ENCODE results near the gene PTCD1. TPM values are rescaled to one million over a fixed set of nuclear protein-coding genes. Genes with fewer than 3 reads are reported as not detected.

Gene PTCD1
- total and polyA plus RNA-seq, 9 of the 15 experiments (the other 6 are each of a cell fraction or from before 2014, with no cell fraction given), result 0.46 to 17.1 (median 6.2) TPM

DNA sequence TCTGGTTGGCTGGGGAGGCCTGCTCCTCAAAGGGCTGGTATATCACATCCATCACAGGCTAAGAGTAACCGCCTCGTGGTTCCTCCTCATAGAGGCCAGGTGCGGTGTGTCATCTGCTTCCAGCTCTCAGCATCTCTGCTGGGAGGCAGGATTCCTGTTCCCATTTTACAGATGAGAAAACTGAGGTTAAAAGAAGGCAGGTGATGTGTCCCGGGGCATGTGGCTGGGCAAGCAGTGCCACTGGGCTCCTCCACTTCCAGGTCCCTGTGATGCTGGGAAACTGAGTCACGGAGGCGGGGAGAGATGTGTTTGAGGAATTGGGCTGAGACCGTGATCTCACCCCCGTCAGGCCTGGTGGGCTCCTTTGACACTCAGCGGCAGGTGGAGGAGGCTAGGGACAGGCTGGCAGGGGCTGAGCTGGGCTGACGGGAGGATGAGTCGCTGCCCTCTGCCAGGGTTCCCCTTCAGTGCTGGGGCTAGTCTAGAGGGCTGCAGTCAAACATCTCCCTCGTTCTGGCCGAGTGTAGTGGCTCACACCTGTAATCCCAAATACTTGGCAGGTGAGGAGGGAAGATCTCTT is 54.7 kb downstream of the PTCD1 start (continued):
- TF ChIP-seq, protein P1, sequence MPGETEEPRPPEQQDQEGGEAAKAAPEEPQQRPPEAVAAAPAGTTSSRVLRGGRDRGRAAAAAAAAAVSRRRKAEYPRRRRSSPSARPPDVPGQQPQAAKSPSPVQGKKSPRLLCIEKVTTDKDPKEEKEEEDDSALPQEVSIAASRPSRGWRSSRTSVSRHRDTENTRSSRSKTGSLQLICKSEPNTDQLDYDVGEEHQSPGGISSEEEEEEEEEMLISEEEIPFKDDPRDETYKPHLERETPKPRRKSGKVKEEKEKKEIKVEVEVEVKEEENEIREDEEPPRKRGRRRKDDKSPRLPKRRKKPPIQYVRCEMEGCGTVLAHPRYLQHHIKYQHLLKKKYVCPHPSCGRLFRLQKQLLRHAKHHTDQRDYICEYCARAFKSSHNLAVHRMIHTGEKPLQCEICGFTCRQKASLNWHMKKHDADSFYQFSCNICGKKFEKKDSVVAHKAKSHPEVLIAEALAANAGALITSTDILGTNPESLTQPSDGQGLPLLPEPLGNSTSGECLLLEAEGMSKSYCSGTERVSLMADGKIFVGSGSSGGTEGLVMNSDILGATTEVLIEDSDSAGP (CRISPR knock-in tag; IDR thresholded peaks at IDR 0.05), result no peak
- TF ChIP-seq, protein P2, sequence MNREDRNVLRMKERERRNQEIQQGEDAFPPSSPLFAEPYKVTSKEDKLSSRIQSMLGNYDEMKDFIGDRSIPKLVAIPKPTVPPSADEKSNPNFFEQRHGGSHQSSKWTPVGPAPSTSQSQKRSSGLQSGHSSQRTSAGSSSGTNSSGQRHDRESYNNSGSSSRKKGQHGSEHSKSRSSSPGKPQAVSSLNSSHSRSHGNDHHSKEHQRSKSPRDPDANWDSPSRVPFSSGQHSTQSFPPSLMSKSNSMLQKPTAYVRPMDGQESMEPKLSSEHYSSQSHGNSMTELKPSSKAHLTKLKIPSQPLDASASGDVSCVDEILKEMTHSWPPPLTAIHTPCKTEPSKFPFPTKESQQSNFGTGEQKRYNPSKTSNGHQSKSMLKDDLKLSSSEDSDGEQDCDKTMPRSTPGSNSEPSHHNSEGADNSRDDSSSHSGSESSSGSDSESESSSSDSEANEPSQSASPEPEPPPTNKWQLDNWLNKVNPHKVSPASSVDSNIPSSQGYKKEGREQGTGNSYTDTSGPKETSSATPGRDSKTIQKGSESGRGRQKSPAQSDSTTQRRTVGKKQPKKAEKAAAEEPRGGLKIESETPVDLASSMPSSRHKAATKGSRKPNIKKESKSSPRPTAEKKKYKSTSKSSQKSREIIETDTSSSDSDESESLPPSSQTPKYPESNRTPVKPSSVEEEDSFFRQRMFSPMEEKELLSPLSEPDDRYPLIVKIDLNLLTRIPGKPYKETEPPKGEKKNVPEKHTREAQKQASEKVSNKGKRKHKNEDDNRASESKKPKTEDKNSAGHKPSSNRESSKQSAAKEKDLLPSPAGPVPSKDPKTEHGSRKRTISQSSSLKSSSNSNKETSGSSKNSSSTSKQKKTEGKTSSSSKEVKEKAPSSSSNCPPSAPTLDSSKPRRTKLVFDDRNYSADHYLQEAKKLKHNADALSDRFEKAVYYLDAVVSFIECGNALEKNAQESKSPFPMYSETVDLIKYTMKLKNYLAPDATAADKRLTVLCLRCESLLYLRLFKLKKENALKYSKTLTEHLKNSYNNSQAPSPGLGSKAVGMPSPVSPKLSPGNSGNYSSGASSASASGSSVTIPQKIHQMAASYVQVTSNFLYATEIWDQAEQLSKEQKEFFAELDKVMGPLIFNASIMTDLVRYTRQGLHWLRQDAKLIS (CRISPR knock-in tag; IDR thresholded peaks at IDR 0.05), result no peak
- peak; percentile 45; the same call in 1 of the 2 replicates for TF ChIP-seq CBX1 (IDR thresholded peaks at IDR 0.05; ENCODE audit: low read depth)
- no peak for TF ChIP-seq KAT2B (IDR thresholded peaks at IDR 0.05; ENCODE audit: low read depth, low read length)
- peak; percentile 89 for TF ChIP-seq BCOR (IDR thresholded peaks at IDR 0.05)
- no peak for TF ChIP-seq RBM15 (IDR thresholded peaks at IDR 0.05; ENCODE audit: insufficient read depth, low read length)
- TF ChIP-seq ZBTB34 (CRISPR knock-in tag; IDR thresholded peaks at IDR 0.05), result no peak
- no peak for TF ChIP-seq SIRT6 (IDR thresholded peaks at IDR 0.05; ENCODE audit: low read depth, low read length)
- TF ChIP-seq ARNT (IDR thresholded peaks at IDR 0.05), result no peak
- 0 out of 2 replicates have a peak, but pooled peaks have one; percentile 14 for TF ChIP-seq SUPT5H (IDR thresholded peaks at IDR 0.05)
- TF ChIP-seq, protein P3, sequence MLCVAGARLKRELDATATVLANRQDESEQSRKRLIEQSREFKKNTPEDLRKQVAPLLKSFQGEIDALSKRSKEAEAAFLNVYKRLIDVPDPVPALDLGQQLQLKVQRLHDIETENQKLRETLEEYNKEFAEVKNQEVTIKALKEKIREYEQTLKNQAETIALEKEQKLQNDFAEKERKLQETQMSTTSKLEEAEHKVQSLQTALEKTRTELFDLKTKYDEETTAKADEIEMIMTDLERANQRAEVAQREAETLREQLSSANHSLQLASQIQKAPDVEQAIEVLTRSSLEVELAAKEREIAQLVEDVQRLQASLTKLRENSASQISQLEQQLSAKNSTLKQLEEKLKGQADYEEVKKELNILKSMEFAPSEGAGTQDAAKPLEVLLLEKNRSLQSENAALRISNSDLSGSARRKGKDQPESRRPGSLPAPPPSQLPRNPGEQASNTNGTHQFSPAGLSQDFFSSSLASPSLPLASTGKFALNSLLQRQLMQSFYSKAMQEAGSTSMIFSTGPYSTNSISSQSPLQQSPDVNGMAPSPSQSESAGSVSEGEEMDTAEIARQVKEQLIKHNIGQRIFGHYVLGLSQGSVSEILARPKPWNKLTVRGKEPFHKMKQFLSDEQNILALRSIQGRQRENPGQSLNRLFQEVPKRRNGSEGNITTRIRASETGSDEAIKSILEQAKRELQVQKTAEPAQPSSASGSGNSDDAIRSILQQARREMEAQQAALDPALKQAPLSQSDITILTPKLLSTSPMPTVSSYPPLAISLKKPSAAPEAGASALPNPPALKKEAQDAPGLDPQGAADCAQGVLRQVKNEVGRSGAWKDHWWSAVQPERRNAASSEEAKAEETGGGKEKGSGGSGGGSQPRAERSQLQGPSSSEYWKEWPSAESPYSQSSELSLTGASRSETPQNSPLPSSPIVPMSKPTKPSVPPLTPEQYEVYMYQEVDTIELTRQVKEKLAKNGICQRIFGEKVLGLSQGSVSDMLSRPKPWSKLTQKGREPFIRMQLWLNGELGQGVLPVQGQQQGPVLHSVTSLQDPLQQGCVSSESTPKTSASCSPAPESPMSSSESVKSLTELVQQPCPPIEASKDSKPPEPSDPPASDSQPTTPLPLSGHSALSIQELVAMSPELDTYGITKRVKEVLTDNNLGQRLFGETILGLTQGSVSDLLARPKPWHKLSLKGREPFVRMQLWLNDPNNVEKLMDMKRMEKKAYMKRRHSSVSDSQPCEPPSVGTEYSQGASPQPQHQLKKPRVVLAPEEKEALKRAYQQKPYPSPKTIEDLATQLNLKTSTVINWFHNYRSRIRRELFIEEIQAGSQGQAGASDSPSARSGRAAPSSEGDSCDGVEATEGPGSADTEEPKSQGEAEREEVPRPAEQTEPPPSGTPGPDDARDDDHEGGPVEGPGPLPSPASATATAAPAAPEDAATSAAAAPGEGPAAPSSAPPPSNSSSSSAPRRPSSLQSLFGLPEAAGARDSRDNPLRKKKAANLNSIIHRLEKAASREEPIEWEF (CRISPR knock-in tag; IDR thresholded peaks at IDR 0.05), result no peak
- no peak for TF ChIP-seq YBX1 (IDR thresholded peaks at IDR 0.05)
- no peak for TF ChIP-seq SRSF9 (IDR thresholded peaks at IDR 0.05; ENCODE audit: borderline replicate concordance, low read depth, low read length)
- TF ChIP-seq ZNF696 (CRISPR knock-in tag; conservative IDR thresholded peaks at IDR 0.05), result no peak
- TF ChIP-seq MAZ (CRISPR knock-in tag; conservative IDR thresholded peaks at IDR 0.05 in 1 of 2, IDR thresholded peaks at IDR 0.05 in 1 of 2), result no peak
- no peak for TF ChIP-seq KDM4B (IDR thresholded peaks at IDR 0.05; ENCODE audit: borderline replicate concordance in 2 of 2, low read depth in 1 of 2)
